HG03378 (cell line): ENCODE results near the gene NKD1.
"Not testable (repeated sequence)": the region's sequence is repeated elsewhere in the genome, so short reads cannot be mapped to it uniquely, and the experiment has no call there.

Experiments
- ATAC-seq: cut with Tn5 transposase; IDR thresholded peaks from one replicate; pipeline ENCODE4 v1.9.1; 2021; ENCODE audit warnings: mild to moderate bottlenecking, moderate library complexity; ENCODE audit not compliant: unreplicated experiment

The NKD1 gene

DNA sequence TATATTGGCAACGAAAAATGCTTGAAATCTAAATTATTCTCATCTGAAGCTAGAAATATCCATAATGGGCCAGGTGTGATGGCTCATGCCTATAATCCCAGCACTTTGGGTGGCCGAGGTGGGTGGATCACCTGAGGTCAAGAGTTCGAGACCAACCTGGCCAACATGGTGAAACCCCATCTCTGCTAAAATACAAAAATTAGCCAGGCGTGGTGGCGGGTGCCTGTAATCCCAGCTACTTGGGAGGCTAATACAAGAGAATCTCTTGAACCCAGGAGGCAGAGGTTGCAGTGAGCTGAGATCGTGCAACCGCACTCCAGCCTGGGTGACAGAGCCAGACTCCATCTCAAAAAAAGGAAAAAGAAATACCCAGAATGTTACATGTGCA, 11.9 kb upstream of the NKD1 start:
- not testable (repeated sequence) for ATAC-seq

DNA sequence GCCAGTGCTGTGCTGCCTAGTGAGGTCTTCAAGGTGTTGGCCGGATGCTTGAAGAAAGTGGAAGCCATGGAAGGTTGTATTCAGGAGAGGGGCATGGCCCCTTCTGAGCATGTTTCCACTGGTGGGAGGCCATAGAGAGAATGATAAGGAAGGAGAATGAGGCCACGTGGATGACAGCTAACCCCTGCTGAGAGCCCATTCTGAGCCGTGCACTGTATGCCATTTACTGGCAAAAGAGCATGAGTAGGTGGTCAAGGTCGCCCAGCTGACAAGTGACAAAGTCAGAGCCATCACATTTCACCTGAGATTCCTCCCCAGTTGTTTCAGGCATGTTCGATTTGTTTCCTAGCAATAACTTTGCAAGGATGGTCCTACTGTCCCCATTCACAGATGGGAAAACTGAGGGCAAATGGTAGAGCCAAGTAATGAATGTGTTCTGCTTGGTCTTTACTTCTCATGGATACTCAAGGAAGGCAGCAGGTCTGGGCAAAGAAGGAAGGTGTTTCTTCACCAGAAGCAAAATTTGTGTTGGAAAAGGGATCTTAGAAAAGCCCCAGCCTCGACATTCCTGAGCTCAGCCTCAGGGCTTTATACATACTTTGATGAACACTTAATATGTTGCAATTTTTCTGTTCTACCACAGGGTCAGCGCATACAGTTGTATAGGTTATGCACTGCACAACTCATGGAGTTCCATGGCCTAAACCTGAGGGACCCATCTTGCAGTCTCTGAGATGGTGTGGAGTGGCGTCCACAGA, 10.5 kb upstream of the NKD1 start:
- ATAC-seq: no peak

DNA sequence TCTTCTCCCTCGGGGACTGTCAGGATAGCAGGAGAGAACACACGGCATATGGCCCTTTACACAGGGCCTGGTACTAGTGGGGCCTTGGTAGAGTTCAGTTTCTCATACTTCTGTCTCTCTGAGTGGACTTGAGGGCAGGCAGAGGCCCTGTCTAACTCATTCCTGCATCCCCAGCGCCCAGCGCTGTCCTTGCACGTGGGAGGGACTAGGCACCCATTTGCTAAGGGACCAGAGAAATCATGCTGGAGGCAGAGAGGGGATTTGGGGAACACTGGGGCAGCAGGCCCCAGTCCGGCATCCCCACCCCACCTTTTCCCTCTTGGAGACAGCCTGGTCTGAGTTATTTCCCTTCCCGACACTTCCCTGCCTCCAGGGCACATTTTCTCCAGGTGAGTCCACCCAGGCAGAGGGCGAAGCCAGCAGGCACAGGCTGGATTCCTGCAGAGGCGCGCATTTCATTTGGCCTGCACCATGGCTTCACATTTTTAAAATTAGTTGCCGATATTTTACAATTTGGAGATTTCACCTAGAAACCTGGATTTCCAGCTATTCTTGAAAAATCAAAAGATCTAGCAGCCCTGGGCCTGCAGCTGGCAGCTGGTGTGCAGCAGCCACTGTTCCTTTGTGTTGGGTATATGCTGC, 9.7 kb upstream of the NKD1 start:
- no peak for ATAC-seq

DNA sequence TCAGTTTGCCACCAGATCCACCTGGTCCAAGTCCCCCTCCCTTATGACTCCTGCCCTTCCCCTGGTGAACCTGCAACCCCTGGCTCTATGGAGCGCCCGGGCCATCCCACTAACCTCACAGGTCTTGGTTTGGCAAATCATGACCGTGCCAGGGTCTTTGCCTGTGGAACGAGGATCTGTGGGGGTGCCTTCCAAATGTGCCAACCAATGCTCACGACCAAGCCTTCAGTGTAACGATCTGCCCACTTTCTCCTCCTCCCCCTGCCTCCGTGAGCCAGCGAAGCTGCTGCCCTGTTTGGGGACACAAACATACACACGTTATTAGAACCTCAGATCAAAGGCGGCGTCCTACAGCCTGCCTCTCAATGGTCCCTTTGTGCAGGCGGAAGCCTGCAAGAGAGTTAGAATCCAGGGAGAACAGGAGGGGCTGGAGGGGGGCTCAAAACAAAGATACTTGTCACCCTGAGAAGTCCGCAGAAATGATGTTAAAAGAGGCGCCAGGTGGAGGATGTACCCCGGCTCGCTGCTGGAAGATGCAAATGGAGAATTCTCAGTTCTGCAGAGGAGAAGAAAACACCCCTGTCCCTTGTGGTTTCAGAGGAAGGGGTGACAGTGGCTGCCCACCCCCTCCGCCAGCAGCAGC, 9.0 kb upstream of the NKD1 start:
- ATAC-seq: no peak

DNA sequence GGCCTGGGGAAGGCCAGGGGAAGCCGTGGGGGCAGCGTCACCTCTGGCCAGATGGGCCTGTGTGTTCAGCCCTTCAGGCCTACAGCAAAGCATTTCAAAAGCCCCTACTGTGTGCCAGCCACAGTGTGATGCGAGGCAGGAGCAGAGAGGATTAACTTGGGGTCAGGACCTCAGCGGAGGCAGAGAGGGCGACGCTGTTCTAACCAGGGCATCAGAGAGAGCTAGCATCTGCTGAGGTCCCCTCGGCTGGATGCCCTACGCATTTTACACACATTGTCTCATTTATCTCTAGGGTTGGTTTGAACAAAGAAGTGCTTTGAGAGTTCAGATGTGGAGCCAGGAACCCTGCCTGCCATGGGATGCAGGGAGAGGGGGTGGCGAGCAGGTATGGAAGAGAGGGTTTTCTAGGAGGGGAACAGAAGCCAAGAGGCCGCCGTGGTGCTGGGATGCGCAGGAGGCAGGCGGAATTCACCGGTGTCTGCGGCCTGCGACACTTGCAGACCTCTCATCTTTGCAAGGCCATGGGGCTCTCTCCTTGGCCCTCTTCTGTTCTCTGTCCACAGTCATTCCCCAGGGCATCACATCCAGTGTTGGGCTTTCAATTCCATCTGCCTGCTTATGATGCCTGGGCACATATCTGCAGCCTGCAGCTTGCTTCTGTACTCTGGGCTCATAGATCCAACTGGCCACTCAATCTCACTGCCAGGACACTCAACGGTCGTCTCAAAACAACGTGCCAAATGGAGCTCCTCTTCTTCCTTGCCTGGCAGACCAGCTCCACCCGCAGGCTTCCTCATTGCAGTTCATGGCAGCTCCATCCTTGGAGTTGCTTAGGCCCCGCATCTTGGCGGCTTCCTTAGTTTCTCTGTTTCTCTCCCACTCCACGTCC, 8.1 kb upstream of the NKD1 start:
- no peak for ATAC-seq

DNA sequence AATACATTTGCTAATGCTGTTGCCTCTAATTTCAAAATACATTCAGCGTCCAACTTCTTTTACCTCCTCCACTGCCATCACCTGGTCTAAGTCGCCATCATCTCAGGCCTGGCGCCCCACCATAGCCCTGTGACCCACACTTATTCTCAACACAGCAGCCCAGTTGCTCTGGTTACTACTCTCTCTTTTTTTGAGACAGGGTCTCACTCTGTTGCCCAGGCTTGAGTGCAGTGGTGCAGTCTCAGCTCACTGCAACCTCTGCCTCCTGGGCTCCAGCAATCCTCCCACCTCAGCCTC, 7.5 kb upstream of the NKD1 start:
- no peak for ATAC-seq

DNA sequence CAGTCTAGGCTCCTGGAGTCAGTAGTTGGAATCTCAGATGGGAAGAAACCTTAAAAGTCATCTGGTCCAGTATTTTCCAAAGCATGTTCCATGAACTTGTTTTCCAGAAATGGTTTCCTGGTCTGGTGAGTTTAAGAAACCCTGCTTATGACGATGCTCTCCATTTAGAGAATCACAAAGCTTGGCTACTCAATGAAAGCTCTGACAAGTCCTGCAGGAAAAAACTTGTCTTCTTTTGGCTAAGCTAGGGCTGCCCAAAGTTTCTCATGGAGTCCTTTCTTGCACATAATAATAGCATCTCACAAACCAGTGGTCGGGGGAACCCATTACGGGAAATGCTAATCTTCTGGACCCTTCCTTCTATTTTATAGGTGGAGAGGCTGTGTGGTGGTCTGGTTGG, 5.5 kb upstream of the NKD1 start:
- ATAC-seq: no peak

DNA sequence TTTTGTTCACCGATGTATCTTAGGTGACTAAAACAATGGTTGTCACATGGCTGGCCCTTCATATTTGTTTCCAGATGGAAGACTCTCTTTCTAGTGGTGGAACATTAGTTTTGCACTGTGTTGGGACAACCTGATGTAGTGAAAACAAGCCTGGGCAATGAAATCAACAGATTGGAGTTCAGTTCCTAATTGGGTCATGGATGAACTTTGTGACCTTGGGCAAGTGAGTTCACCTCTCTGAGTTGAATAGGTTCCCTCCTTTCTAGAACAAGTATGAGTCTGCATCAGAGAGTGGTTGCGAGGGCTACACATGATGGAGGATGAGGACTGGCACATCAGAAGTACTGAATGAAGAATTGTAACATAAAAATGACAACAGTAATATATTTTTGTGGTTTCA, 2.1 kb upstream of the NKD1 start:
- ATAC-seq: no peak

DNA sequence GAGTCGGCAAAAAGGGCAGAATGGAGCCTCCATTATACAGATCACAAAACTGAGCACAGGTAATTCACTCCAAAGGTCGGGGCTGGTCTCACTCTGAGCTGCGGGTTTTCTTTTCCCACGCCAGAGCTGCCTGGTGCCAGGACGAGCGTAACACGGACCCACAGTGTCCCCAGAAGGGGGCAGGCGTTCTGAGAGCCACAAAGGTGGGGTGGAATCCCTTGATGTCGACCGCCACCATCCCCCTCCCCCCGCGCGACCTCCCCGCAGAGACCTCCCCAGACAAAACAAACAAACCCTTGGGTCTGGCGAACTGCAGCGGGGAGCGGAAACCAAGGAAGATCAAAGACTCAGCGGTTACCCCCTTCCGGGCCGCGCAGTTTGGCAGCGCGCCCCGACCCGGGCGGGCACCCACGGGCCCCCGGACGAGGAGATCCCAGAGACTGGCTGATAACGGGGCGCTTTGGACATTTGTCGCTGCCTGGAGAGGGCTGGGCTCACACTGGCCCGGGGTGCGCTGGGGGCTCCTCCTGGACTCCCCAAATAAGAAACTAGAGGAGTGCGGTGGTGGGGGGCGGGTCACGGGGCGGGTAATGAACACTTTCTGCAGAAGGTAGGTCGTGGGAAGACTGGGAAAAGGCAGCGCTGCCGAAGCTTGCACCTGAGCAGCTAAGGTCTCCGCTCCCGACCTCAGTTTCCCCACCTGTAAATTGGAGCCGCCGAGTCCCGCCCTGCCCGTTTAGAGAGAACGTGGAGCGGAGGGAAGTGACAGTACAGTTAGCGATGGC, 664 bp upstream of the NKD1 start:
- ATAC-seq: no peak

DNA sequence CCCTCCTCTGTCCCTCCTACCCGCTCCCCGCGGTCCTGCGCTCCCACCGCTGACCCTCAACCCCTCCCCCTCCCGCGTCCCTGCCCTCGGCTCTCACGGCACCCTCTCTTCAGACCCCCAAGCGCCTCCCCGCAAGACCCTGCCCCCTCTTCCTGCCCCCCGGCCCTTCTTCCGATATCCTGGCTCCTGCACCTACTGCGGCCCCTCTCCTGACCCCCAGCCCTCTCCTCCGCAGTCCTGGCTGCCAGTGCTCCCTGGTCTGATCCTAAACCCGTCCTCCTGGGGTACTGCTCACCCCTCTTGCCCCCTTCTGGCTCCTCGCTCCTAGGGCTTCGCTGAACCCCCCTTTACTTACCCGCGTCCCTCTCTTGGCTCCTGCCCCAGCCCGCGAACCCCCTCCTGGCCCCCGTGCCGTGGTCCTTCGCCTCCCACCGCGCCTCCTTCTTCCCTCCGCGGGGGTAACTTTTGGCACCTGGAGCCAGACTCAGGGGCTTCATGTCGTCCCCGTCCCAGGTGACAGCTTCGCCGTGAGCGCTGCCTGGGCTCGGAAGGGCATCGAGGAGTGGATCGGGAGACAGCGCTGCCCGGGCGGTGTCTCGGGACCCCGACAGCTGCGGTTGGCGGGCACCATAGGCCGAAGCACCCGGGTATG, 839 bp downstream of the NKD1 start:
- ATAC-seq: no peak

DNA sequence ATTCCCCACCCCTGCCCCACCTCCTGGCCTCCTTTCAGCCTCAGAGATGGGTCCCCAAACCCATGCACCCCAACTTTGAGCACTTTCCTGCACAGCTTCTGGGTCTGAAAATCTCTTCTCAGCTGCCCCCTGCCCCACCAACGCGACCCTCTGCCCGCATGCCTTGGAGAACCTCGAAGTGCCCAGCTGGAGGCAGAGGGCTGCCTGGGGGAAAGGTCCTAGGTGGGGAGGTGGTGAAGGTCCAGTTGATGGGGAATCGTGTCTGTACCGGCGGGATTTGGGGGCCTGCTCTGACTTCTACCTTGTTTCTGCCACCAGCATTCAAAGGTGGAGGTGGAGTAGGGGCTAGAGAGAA, 1.3 kb downstream of the NKD1 start:
- no peak for ATAC-seq

DNA sequence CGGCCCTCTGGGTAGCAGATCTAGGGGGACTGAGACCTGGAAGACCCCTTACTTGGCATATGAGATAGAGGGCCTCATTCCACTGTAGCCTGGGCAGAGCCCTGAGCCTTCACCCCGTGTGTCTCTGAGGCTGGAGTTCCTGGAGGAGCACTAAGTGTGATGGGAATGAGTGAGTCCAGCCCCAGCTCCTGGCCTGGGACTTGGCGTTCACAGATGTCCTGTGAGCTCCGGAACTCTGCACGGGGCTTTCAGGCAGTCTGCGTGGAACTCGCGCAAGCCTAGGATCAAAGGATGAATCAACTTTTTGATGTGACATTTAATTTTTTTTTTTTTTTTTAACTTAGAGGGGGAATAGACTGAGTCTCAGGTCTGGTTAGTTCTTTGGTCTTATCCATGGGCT, 1.8 kb downstream of the NKD1 start:
- no peak for ATAC-seq

DNA sequence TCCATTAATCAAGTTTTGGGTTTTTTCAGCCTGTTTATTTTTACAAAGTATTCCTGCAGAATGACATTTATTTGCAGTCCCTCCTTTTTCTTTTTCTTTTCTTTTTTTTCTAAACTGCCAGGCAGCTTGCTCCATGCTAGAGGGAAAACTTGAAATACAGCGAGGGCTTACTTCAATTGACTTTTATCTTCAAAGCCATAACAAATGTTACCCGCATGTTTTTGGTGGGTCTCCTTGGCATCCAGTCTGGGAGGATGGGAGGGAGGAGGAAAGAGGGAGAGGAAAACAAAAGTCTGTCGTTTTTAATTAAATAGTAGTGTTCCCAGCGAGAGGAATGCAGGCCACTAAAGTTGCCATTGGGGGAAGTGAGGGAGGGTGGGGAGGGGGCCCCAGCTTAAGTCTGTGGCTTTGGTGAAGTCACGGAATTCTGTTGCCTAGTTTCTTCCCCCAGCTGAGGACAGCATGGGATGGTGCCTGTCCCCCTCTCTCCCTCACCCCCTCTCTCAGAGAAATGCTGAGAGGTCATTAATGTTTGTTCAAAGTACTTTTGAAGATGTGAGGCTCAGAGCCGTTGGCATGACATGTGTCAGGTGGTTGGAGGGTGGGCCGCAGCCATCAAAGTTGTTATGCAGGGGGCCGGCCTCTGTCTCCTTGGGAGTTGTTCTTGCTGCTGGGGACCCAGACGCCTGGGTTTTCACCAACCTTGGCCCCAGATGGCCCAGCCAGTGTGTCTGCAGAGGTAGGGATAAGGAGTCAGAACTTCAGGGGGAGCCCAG, 2.9 kb downstream of the NKD1 start:
- ATAC-seq: no peak

DNA sequence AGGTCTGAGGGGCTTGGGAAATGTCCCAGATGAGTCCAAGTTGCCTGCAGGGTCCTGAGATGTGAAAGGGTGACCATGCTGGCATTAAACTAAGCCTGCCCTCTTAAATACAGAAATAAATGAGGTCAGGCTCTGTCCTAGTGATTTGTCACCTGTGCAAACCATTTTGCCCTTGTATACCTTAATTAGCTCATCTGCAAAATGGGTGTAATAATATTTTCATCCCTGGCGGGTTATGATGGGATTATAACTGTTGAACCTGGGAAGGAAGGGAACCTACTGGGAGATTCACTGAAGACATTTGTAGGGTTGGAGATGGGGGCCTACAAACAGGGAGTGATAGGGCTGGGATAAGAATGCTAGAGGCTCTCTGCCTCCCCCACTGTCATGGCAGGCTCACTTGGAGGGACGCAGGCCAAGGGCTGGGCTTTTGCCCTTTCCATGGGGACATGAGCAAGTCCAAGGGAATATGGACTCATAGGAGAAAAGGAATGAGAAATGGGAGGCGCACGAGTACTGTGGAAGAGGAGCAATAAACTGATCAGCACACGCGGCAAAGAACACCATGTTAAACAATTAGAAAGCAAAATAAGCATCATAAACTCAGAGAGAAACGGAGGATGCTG, 4.4 kb downstream of the NKD1 start:
- ATAC-seq: no peak

DNA sequence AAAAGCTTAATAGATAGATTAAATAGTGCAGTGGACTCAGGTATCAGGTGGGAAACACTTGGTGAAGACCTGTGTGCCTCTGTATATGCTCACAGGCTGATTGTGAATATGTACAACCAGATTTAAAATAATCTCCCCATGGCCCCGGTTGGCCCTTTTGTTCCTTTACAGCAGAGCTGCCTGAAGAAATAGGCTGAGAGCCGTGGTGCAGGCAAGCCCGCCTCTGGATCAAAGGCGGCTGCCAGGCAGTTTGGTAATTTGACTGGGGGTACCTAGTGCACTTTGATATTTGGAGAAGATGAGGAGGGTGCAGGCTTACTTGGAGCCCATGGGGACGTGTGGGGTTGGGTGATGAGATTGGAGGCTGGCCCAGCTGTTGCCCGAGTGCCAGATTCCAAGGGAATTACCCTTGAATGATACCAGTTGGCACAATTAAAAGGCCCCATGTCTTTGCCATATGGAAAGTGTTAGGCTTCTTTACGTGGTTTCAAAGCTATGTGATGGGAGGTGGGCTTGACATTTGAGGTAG, 5.0 kb downstream of the NKD1 start:
- ATAC-seq: no peak

DNA sequence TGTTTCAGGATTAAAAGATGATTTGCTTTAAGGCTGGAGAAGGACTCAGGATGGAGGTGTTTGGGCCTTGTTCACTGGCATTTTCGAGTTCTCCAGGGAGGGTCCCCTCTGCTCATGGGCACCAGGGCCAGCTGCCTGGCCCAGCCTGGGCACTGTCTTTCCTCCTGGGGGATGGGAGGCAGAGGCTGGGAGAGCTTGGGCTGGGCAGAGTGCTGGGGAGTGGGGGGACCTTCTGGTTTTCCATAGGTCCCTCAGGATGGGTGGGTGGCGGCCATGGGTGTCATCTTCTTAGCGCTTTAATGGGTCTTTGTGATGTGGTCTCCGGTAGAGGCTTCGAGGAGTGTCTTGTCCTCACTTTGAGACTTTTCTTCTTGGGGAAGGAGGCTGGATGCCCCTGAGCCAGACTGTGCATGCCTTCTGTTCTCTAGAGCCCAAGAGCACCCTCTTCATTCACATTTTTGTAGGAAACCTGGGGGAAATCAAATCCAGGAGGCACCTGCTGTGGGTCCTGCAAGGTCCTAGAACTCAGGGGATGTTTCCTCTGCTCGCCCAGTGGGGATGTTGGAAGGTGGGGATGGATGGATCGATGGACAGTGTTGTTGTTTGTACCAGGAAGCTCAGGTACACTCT, 5.7 kb downstream of the NKD1 start:
- ATAC-seq: no peak

DNA sequence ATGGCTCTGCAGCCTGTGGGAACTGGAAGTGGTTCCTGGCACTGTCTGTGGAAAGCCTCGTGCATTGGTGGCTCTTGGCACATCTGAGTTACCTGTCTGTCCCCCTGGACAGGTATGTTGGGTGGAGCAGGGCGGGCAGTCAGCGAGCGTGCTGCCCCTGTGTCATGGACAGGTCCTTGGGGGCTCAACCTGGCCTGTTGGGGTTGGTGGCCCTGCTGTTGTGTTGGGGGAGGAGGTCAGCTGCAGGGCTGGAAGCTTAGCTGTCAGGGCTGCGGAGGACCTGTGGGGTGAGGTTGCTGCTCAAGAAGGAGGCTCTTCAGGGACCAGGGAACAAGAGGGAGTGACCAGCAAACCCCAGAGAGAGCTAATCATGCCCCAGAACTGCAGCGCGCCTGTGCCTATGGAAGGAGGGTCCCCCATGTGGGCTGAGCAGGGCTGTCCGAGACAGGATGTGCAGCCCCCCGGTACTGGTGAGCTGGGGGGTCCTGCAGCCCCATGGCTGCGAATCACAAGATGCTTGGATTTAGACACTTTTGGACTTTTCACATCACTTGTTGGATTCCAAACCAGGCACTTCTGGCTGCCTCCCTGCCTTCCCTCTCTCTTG, 7.2 kb downstream of the NKD1 start:
- ATAC-seq: no peak
